Measurements from ENCODE around the gene LDB3. TPM values are rescaled to one million over a fixed set of nuclear protein-coding genes. Genes with fewer than 3 reads are reported as not detected.

Gene LDB3
- total and polyA plus RNA-seq, 2 donors (not counting 1 experiment from before 2014, with no cell fraction given): under 0.01 to 0.20 TPM

- Histone ChIP-seq H3K4me2 (ENCODE audit: extremely low read depth, insufficient read depth, low read length) (no peak overlapping the region), H3K36me3 (ENCODE audit: control insufficient read depth, insufficient read depth, low read length) (no peaks in the 10 kb centered on the region)
- peak in 1 of 2 donors; percentile 30 for DNase-seq (ENCODE audit: low read depth in 2 of 2)
Measured at GRCh38 chr10:86730227-86730626, 61.9 kb downstream of the LDB3 start.

GRCh38 chr10:86732771-86733170 is 64.5 kb downstream of the LDB3 start:
- Histone ChIP-seq H3K4me1 (ENCODE audit: control insufficient read depth, extremely low read depth, insufficient read depth, low read length) (no peaks in the 10 kb centered on the region), H3K4me2 (ENCODE audit: extremely low read depth, insufficient read depth, low read length) (no peak overlapping the region), H2AFZ (ENCODE audit: low read length) (peak overlapping the region; percentile 5), H3K27ac (ENCODE audit: insufficient read depth, low read length) (no peak overlapping the region), H3K36me3 (ENCODE audit: control insufficient read depth, insufficient read depth, low read length) (no peaks in the 10 kb centered on the region), H3K79me2 (ENCODE audit: control insufficient read depth, insufficient read depth, low read length) (no peaks in the 10 kb centered on the region), H3K4me3 (replicated peaks in 1 of 4; ENCODE audit: control extremely low read depth in 1 of 4, insufficient read depth in 1 of 4, low read depth in 3 of 4, low read length in 4 of 4) (no peak overlapping the region), H3K27me3 (ENCODE audit: control insufficient read depth, insufficient read depth, low read length) (no peaks in the 10 kb centered on the region), H3K9ac (ENCODE audit: insufficient read depth, low read length) (no peak overlapping the region), H3K9me3 (ENCODE audit: control insufficient read depth, insufficient read depth, low read depth, low read length) (no peaks in the 10 kb centered on the region), H4K20me1 (ENCODE audit: control insufficient read depth, extremely low read depth, insufficient read depth, low read length) (no peaks in the 10 kb centered on the region)
- TF ChIP-seq EZH2 (IDR thresholded peaks at IDR 0.05; ENCODE audit: low read length, missing control alignments) (no peak), CTCF (conservative IDR thresholded peaks at IDR 0.05 in 1 of 2, IDR thresholded peaks at IDR 0.05 in 1 of 2; ENCODE audit: low read depth in 1 of 2, low read length in 2 of 2) (no peak)
- no peak for DNase-seq (ENCODE audit: low read depth in 2 of 2)

More at GRCh38 chr10:86730227-86730626, 61.9 kb downstream of the LDB3 start:
- Histone ChIP-seq H3K79me2 (ENCODE audit: control insufficient read depth, insufficient read depth, low read length) (no peaks in the 10 kb centered on the region), H4K20me1 (ENCODE audit: control insufficient read depth, extremely low read depth, insufficient read depth, low read length) (no peaks in the 10 kb centered on the region), H3K9me3 (ENCODE audit: control insufficient read depth, insufficient read depth, low read depth, low read length) (no peaks in the 10 kb centered on the region), H3K9ac (ENCODE audit: insufficient read depth, low read length) (no peak overlapping the region), H3K27ac (ENCODE audit: insufficient read depth, low read length) (no peak overlapping the region), H3K4me1 (ENCODE audit: control insufficient read depth, extremely low read depth, insufficient read depth, low read length) (no peaks in the 10 kb centered on the region), H3K4me3 (replicated peaks in 1 of 4; ENCODE audit: control extremely low read depth in 1 of 4, insufficient read depth in 1 of 4, low read depth in 3 of 4, low read length in 4 of 4) (no peak overlapping the region), H3K27me3 (ENCODE audit: control insufficient read depth, insufficient read depth, low read length) (no peaks in the 10 kb centered on the region), H2AFZ (ENCODE audit: low read length) (no peak overlapping the region)
- TF ChIP-seq CTCF (conservative IDR thresholded peaks at IDR 0.05 in 1 of 2, IDR thresholded peaks at IDR 0.05 in 1 of 2; ENCODE audit: low read depth in 1 of 2, low read length in 2 of 2) (no peak), EZH2 (IDR thresholded peaks at IDR 0.05; ENCODE audit: low read length, missing control alignments) (no peak)

GRCh38 chr10:86733260-86733671 is 65.0 kb downstream of the LDB3 start:
- Histone ChIP-seq H3K4me3 (replicated peaks in 1 of 4; ENCODE audit: control extremely low read depth in 1 of 4, insufficient read depth in 1 of 4, low read depth in 3 of 4, low read length in 4 of 4) (no peak overlapping the region), H2AFZ (ENCODE audit: low read length) (peak overlapping the region; percentile 5)

More at GRCh38 chr10:86733260-86733671, 65.0 kb downstream of the LDB3 start:
- no peak overlapping the region for H3K27ac ChIP-seq (ENCODE audit: insufficient read depth, low read length)
- no peaks in the 10 kb centered on the region for H3K27me3 ChIP-seq (ENCODE audit: control insufficient read depth, insufficient read depth, low read length)
- no peaks in the 10 kb centered on the region for H4K20me1 ChIP-seq (ENCODE audit: control insufficient read depth, extremely low read depth, insufficient read depth, low read length)
- H3K36me3 ChIP-seq (ENCODE audit: control insufficient read depth, insufficient read depth, low read length): no peaks in the 10 kb centered on the region
- peak overlapping the region; percentile 26 for H3K4me2 ChIP-seq (ENCODE audit: extremely low read depth, insufficient read depth, low read length)
- no peak overlapping the region for H3K9ac ChIP-seq (ENCODE audit: insufficient read depth, low read length)
- H3K4me1 ChIP-seq (ENCODE audit: control insufficient read depth, extremely low read depth, insufficient read depth, low read length): no peaks in the 10 kb centered on the region
- TF ChIP-seq CTCF (conservative IDR thresholded peaks at IDR 0.05 in 1 of 2, IDR thresholded peaks at IDR 0.05 in 1 of 2; ENCODE audit: low read depth in 1 of 2, low read length in 2 of 2) (no peak), EZH2 (IDR thresholded peaks at IDR 0.05; ENCODE audit: low read length, missing control alignments) (no peak)
- DNase-seq (ENCODE audit: low read depth in 2 of 2): peak; percentile 12 to 48
- no peaks in the 10 kb centered on the region for H3K9me3 ChIP-seq (ENCODE audit: control insufficient read depth, insufficient read depth, low read depth, low read length)
- H3K79me2 ChIP-seq (ENCODE audit: control insufficient read depth, insufficient read depth, low read length): no peaks in the 10 kb centered on the region

Data from fibroblast of lung (primary cell).